Kidney (tissue), 14 donors: ENCODE results near the gene UQCRHL. TPM values are rescaled to one million over a fixed set of nuclear protein-coding genes. Genes with fewer than 3 reads are reported as not detected.

Experiments
- DNase-seq, 5 donors: peaks; one replicate each; pipeline ENCODE4 v3.0.0-alpha.2; 2013 to 2020
- FAIRE-seq: peaks from 2 replicates; lab custom pipeline; 2012; peaks lifted over from hg19 to GRCh38; lab: Jason Lieb, UNC
- H3K27ac ChIP-seq, 2 donors: one replicate each; pipeline ENCODE4 v1.7.0; 2013; ENCODE audit warnings: low read depth in 2 of 2, low read length in 2 of 2, inconsistent platforms in 1 of 2
- H3K27me3 ChIP-seq: one replicate; pipeline ENCODE4 v1.7.1; 2013; ENCODE audit warnings: low read length, inconsistent platforms; ENCODE audit not compliant: control insufficient read depth, insufficient read depth
- H3K36me3 ChIP-seq, 3 donors: one replicate each; pipeline versions ENCODE4 v1.7.0 to v1.7.1; 2013; ENCODE audit warnings: low read length in 3 of 3, control low read depth in 1 of 3, inconsistent platforms in 1 of 3; ENCODE audit not compliant: insufficient read depth in 3 of 3, control insufficient read depth in 2 of 3
- H3K4me1 ChIP-seq, 3 donors: one replicate each; pipeline versions ENCODE4 v1.7.0 to v1.7.1; 2013; ENCODE audit warnings: low read length in 3 of 3, inconsistent platforms in 1 of 3, low read depth in 1 of 3; ENCODE audit not compliant: control insufficient read depth in 2 of 3, insufficient read depth in 2 of 3
- H3K4me3 ChIP-seq, 3 donors: one replicate each; pipeline versions ENCODE4 v1.7.0 to v1.8.1; 2013; ENCODE audit warnings: low read length in 3 of 3, control low read depth in 1 of 3, inconsistent platforms in 1 of 3
- H3K9ac ChIP-seq, 3 donors: one replicate each; pipeline versions ENCODE4 v1.7.0 to v1.7.1; 2013; ENCODE audit warnings: low read length in 3 of 3, control low read depth in 1 of 3, inconsistent platforms in 1 of 3
- H3K9me3 ChIP-seq, 3 donors: one replicate each; pipeline versions ENCODE4 v1.7.0 to v1.7.1; 2013; ENCODE audit warnings: low read length in 3 of 3, control low read depth in 1 of 3, inconsistent platforms in 1 of 3; ENCODE audit not compliant: control insufficient read depth in 2 of 3, insufficient read depth in 1 of 3
- intact Hi-C: fragments of 100-400 bp; cut with DNase I; formaldehyde crosslinking; loops from one replicate; pipeline ENCODE4 v1.11.1; 2022
- polyA plus RNA-seq: library from polyadenylated mRNA; stranded (reverse); fragments of 350-450 nt; fragmentation: Illumina TruSeq; extraction: RNeasy Lipid Tissue Mini Kit (QIAGEN cat#74804); gene quantifications from one replicate; pipeline ENCODE4 v1.2.3, GENCODE V29; 2014; ENCODE audit warnings: low read depth, low replicate concordance; ENCODE audit not compliant: insufficient read depth
- total RNA-seq: library from RNA; stranded (reverse); fragmentation: NEBNext Ultra II Directional; extraction: Animal tissue kit (Norgen Biotek cat#: 25700); gene quantifications from one replicate; pipeline ENCODE4 v1.2.1, GENCODE V29; 2021
- TF ChIP-seq, protein P1 (sequence below): IDR thresholded peaks from 3 replicates; pipeline ENCODE4 v1.5.1; 2012; ENCODE audit warnings: mild to moderate bottlenecking, moderate library complexity, borderline replicate concordance; ENCODE audit not compliant: insufficient read depth; ENCODE audit errors: extremely low read depth
- donor health status: control.
- donor health status: control.
- donor health status: control.
- donor health status: control.
- donor health status: control.
- donor health status: DM: yes; HTN: yes; CAD: no.
- donor health status: Normal renal cell carcinoma (clear cell type).

Gene UQCRHL
- total and polyA plus RNA-seq, 2 donors from 2014 or later, result 0.91 to 11.8 TPM

DNA sequence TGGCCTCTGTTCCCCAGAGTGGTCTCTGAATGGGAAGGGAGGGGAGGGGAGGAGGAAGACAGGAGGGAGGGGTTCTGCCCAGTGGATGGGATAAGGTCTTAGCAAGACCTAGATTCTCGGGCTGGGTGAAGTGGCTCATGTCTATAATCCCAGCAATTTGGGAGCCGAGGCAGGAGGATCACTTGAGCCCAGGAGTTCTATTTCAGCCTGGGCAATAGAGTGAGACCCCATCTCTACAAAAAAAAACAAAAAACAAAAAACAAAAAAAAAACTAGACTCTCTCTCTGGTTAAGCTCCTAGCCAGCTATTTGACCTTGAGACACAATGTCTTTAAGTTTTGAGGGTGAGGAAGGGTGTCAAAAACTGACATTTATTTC, 11.4 kb downstream of the UQCRHL start:
- TF ChIP-seq, protein P1, sequence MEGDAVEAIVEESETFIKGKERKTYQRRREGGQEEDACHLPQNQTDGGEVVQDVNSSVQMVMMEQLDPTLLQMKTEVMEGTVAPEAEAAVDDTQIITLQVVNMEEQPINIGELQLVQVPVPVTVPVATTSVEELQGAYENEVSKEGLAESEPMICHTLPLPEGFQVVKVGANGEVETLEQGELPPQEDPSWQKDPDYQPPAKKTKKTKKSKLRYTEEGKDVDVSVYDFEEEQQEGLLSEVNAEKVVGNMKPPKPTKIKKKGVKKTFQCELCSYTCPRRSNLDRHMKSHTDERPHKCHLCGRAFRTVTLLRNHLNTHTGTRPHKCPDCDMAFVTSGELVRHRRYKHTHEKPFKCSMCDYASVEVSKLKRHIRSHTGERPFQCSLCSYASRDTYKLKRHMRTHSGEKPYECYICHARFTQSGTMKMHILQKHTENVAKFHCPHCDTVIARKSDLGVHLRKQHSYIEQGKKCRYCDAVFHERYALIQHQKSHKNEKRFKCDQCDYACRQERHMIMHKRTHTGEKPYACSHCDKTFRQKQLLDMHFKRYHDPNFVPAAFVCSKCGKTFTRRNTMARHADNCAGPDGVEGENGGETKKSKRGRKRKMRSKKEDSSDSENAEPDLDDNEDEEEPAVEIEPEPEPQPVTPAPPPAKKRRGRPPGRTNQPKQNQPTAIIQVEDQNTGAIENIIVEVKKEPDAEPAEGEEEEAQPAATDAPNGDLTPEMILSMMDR, result no peak
- FAIRE-seq (no peak), DNase-seq (no peak)
- Histone ChIP-seq H3K4me3 (no peak overlapping the region), H3K9me3 (no peaks in the 10 kb centered on the region), H3K36me3 (no peaks in the 10 kb centered on the region), H3K9ac (peak overlapping the region in 1 of 3 donors; percentile 41), H3K27me3 (no peaks in the 10 kb centered on the region), H3K4me1 (peaks cover 0 to 31% (median 23%) of the 10 kb centered on the region in 3 donors), H3K27ac (peak overlapping the region; percentile 34 to 40)
- intact Hi-C loops, result no loop called here

DNA sequence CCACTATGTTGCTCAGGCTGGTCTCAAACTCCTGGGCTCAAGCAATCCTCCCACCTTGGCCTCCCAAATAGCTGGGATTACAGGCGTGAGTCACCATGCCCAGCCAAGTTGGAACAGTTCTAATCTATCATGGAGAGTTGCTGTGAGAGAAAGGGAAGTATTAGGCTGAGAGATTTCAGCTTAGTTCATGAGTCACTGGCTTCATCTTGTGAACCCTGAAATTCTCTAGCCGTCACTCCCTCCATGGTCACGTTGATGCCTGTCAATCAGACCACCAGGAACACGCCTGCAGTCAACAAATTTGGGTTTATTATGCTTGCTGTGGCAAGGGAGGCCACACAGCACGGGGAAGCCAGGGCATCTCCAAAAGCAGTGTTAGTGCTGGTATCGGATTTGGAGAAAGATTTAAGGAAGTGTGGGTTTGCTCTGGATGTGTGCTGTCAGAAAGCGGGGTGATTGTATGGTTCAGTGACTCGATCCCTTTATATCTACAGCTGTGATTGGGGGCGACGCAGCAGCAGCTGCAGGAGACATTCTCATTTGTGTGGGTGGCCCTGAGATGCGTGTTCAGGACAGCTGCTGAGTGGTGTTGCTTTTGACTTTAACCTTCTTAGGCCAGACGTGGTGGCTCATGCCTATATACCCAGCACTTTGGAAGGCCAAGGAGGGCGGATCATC, 18.7 kb downstream of the UQCRHL start:
- H3K4me3 ChIP-seq, result no peak overlapping the region
- TF ChIP-seq, protein P1, result no peak
- H3K4me1 ChIP-seq, result peaks cover 0 to 4% (median 0%) of the 10 kb centered on the region in 3 donors
- no peaks in the 10 kb centered on the region for H3K36me3 ChIP-seq
- no peak for FAIRE-seq
- no peak overlapping the region for H3K9ac ChIP-seq
- intact Hi-C loops, result no loop called here
- DNase-seq, result no peak
- no peaks in the 10 kb centered on the region for H3K27me3 ChIP-seq
- no peak overlapping the region for H3K27ac ChIP-seq
- no peaks in the 10 kb centered on the region for H3K9me3 ChIP-seq

DNA sequence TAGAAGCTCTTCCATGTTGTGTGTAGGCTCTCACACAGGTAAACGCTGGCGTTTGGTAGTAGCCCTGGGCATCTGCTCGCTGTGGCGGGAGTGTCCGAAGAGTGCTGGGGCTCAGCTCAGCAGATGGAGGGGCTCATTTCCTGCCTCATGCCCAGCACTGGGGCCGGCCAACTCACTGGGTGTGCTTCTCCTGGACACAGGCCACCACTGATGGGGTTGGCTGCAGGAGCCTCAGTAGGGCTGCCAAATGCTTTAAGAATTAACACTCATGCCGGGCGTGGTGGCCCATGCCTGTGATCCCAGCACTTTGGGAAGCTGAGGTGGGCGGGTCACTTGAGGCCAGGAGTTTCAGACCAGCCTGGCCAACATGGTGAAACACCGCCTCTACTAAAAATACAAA, 20.9 kb downstream of the UQCRHL start:
- no peak for FAIRE-seq
- Histone ChIP-seq H3K9me3 (no peaks in the 10 kb centered on the region), H3K4me1 (no peaks in the 10 kb centered on the region), H3K27me3 (no peaks in the 10 kb centered on the region), H3K9ac (no peak overlapping the region), H3K27ac (no peak overlapping the region), H3K4me3 (no peak overlapping the region), H3K36me3 (no peaks in the 10 kb centered on the region)
- TF ChIP-seq, protein P1, result no peak
- peak in 1 of 5 donors; percentile 76 for DNase-seq
- intact Hi-C loops, result no loop called here

DNA sequence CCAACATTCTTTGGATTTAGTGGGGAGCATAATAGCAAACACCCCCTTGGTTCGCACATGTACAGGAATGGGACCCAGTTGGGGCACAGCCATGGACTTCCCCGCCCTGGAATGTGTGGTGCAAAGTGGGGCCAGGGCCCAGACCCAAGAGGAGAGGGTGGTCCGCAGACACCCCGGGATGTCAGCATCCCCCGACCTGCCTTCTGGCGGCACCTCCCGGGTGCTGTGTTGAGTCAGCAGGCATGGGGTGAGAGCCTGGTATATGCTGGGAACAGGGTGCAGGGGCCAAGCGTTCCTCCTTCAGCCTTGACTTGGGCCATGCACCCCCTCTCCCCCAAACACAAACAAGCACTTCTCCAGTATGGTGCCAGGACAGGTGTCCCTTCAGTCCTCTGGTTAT, 21.8 kb downstream of the UQCRHL start:
- H3K36me3 ChIP-seq, result no peaks in the 10 kb centered on the region
- no peak overlapping the region for H3K9ac ChIP-seq
- no peaks in the 10 kb centered on the region for H3K27me3 ChIP-seq
- intact Hi-C loops, result no loop called here
- H3K27ac ChIP-seq, result no peak overlapping the region
- no peaks in the 10 kb centered on the region for H3K9me3 ChIP-seq
- no peak overlapping the region for H3K4me3 ChIP-seq
- peak in 1 of 5 donors; percentile 73 for DNase-seq
- no peak for FAIRE-seq
- no peaks in the 10 kb centered on the region for H3K4me1 ChIP-seq
- TF ChIP-seq, protein P1, result no peak
